ENCODE measurements around the gene UGT1A3.

Gene UGT1A3

DNA sequence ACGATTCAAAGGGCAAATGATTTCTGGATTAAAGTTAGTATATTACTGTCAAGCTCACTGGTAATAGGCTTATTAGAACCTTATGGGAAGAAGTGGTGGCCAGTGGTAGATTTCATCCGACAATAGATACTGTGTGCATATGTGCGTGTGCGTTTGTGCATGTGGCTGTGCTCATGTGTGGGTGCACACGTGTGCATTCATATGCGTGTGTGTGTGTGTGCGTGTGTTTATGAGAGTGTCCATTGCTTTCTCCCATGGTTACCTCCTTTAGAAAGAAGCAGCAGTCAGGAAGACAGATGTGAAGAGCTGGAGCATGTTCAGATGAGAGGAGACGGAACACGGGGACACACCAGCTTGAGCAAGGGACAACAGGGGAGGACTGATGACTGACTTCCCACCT, 40.4 kb downstream of the UGT1A3 start:
- TF ChIP-seq SIN3A (IDR thresholded peaks at IDR 0.05; ENCODE audit: borderline replicate concordance, insufficient read depth, low read length) (no peak), TAF1 (IDR thresholded peaks at IDR 0.05; ENCODE audit: borderline replicate concordance, insufficient read depth, low read length) (no peak), POLR2AphosphoS5 (IDR thresholded peaks at IDR 0.05; ENCODE audit: low read depth, low read length) (no peak), FOXP2 (optimal IDR thresholded peaks at IDR 0.05; ENCODE audit: borderline replicate concordance, extremely low read depth, extremely low read length, insufficient read depth) (no peak)
- TF ChIP-seq, protein P1, sequence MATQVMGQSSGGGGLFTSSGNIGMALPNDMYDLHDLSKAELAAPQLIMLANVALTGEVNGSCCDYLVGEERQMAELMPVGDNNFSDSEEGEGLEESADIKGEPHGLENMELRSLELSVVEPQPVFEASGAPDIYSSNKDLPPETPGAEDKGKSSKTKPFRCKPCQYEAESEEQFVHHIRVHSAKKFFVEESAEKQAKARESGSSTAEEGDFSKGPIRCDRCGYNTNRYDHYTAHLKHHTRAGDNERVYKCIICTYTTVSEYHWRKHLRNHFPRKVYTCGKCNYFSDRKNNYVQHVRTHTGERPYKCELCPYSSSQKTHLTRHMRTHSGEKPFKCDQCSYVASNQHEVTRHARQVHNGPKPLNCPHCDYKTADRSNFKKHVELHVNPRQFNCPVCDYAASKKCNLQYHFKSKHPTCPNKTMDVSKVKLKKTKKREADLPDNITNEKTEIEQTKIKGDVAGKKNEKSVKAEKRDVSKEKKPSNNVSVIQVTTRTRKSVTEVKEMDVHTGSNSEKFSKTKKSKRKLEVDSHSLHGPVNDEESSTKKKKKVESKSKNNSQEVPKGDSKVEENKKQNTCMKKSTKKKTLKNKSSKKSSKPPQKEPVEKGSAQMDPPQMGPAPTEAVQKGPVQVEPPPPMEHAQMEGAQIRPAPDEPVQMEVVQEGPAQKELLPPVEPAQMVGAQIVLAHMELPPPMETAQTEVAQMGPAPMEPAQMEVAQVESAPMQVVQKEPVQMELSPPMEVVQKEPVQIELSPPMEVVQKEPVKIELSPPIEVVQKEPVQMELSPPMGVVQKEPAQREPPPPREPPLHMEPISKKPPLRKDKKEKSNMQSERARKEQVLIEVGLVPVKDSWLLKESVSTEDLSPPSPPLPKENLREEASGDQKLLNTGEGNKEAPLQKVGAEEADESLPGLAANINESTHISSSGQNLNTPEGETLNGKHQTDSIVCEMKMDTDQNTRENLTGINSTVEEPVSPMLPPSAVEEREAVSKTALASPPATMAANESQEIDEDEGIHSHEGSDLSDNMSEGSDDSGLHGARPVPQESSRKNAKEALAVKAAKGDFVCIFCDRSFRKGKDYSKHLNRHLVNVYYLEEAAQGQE (IDR thresholded peaks at IDR 0.05; ENCODE audit: insufficient read depth in 1 of 2, low read depth in 2 of 2, low read length in 2 of 2) = no peak

DNA sequence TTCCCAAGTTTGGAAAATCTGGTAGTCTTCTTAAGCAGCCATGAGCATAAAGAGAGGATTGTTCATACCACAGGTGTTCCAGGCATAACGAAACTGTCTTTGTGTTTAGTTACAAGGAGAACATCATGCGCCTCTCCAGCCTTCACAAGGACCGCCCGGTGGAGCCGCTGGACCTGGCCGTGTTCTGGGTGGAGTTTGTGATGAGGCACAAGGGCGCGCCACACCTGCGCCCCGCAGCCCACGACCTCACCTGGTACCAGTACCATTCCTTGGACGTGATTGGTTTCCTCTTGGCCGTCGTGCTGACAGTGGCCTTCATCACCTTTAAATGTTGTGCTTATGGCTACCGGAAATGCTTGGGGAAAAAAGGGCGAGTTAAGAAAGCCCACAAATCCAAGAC, 43.3 kb downstream of the UGT1A3 start:
- TF ChIP-seq, protein P1 (IDR thresholded peaks at IDR 0.05; ENCODE audit: insufficient read depth in 1 of 2, low read depth in 2 of 2, low read length in 2 of 2) = no peak
- TF ChIP-seq POLR2AphosphoS5 (IDR thresholded peaks at IDR 0.05; ENCODE audit: low read depth, low read length) (no peak), FOXP2 (optimal IDR thresholded peaks at IDR 0.05; ENCODE audit: borderline replicate concordance, extremely low read depth, extremely low read length, insufficient read depth) (no peak), SIN3A (IDR thresholded peaks at IDR 0.05; ENCODE audit: borderline replicate concordance, insufficient read depth, low read length) (no peak), TAF1 (IDR thresholded peaks at IDR 0.05; ENCODE audit: borderline replicate concordance, insufficient read depth, low read length) (no peak)

DNA sequence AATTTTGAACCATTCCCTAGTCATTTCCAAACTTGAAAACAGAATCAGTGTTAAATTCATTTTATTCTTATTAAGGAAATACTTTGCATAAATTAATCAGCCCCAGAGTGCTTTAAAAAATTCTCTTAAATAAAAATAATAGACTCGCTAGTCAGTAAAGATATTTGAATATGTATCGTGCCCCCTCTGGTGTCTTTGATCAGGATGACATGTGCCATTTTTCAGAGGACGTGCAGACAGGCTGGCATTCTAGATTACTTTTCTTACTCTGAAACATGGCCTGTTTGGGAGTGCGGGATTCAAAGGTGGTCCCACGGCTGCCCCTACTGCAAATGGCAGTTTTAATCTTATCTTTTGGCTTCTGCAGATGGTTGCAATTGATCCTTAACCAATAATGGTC, 43.7 kb downstream of the UGT1A3 start:
- TF ChIP-seq, protein P1 (IDR thresholded peaks at IDR 0.05; ENCODE audit: insufficient read depth in 1 of 2, low read depth in 2 of 2, low read length in 2 of 2) = no peak
- no peak for TF ChIP-seq POLR2AphosphoS5 (IDR thresholded peaks at IDR 0.05; ENCODE audit: low read depth, low read length)
- TF ChIP-seq SIN3A (IDR thresholded peaks at IDR 0.05; ENCODE audit: borderline replicate concordance, insufficient read depth, low read length) = no peak
- TF ChIP-seq FOXP2 (optimal IDR thresholded peaks at IDR 0.05; ENCODE audit: borderline replicate concordance, extremely low read depth, extremely low read length, insufficient read depth) = no peak
- no peak for TF ChIP-seq TAF1 (IDR thresholded peaks at IDR 0.05; ENCODE audit: borderline replicate concordance, insufficient read depth, low read length)

DNA sequence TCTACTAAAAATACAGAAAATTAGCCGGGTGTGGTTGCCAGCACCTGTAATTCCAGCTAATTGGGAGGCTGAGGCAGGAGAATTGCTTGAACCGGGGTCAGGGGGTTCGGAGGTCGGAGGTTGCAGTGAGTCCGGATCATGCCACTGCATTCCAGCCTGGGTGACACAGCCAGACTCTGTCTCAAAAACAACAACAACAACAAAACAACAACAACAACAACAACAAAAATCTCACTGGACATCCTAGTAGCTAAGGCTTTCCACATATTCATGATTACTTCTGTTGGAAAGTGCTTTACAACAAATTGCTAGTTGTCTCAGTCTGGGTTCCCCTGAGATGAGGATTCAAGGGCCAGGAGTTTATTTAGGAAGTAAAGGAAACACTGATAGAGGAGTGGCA, 45.0 kb downstream of the UGT1A3 start:
- TF ChIP-seq SIN3A (IDR thresholded peaks at IDR 0.05; ENCODE audit: borderline replicate concordance, insufficient read depth, low read length) (no peak), FOXP2 (optimal IDR thresholded peaks at IDR 0.05; ENCODE audit: borderline replicate concordance, extremely low read depth, extremely low read length, insufficient read depth) (no peak), TAF1 (IDR thresholded peaks at IDR 0.05; ENCODE audit: borderline replicate concordance, insufficient read depth, low read length) (no peak), POLR2AphosphoS5 (IDR thresholded peaks at IDR 0.05; ENCODE audit: low read depth, low read length) (no peak)
- TF ChIP-seq, protein P1 (IDR thresholded peaks at IDR 0.05; ENCODE audit: insufficient read depth in 1 of 2, low read depth in 2 of 2, low read length in 2 of 2) = no peak

DNA sequence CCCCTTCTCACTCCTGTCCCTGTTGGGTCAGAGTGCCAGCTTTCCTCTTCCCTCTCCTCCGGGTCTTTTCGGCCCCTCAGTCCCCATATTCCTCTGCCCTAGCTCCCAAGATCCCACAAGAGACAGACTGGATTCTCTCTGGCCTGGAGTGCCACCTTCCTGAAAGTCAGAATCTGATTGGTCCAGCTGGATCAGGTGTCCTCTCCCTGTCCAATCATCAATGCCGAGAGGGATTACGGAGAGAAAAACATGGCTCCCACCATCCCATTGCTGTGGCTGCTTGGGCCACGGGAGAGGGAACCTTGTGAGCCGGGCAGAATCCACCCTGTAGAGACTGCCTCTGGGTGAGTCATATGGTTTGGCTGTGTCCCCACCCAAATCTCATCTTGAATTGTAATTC, 46.6 kb downstream of the UGT1A3 start:
- TF ChIP-seq TAF1 (IDR thresholded peaks at IDR 0.05; ENCODE audit: borderline replicate concordance, insufficient read depth, low read length) (no peak), POLR2AphosphoS5 (IDR thresholded peaks at IDR 0.05; ENCODE audit: low read depth, low read length) (no peak), FOXP2 (optimal IDR thresholded peaks at IDR 0.05; ENCODE audit: borderline replicate concordance, extremely low read depth, extremely low read length, insufficient read depth) (no peak), SIN3A (IDR thresholded peaks at IDR 0.05; ENCODE audit: borderline replicate concordance, insufficient read depth, low read length) (no peak)
- TF ChIP-seq, protein P1 (IDR thresholded peaks at IDR 0.05; ENCODE audit: insufficient read depth in 1 of 2, low read depth in 2 of 2, low read length in 2 of 2) = no peak
